Endodermal cell (in vitro differentiated cells): ENCODE data around the gene PRSS12. TPM values are rescaled to one million over a fixed set of nuclear protein-coding genes. Genes with fewer than 3 reads are reported as not detected.

Source experiments
- DNase-seq: peaks from one replicate; pipeline ENCODE4 v3.0.0-alpha.2; 2017
- H3K27ac ChIP-seq: 2 replicates; pipeline ENCODE4 v1.5.1; 2013; ENCODE audit warnings: mild to moderate bottlenecking, low read depth, low read length, moderate library complexity
- H3K27me3 ChIP-seq: 2 replicates; pipeline ENCODE4 v1.6.1; 2013; ENCODE audit warnings: mild to moderate bottlenecking, low read length, moderate library complexity; ENCODE audit not compliant: insufficient read depth, control insufficient read depth, poor library complexity, severe bottlenecking
- H3K36me3 ChIP-seq: 2 replicates; pipeline ENCODE4 v1.7.0; 2013; ENCODE audit warnings: mild to moderate bottlenecking, low read length, moderate library complexity; ENCODE audit not compliant: control insufficient read depth, insufficient read depth
- H3K4me1 ChIP-seq: one replicate; pipeline ENCODE4 v1.7.0; 2013; ENCODE audit warnings: low read length; ENCODE audit not compliant: control insufficient read depth, insufficient read depth
- H3K4me3 ChIP-seq: 2 replicates; pipeline ENCODE4 v1.5.1; 2013; ENCODE audit warnings: mild to moderate bottlenecking, low read length, moderate library complexity
- H3K9ac ChIP-seq: 2 replicates; pipeline ENCODE4 v1.6.1; 2013; ENCODE audit warnings: mild to moderate bottlenecking, low read length, moderate library complexity; ENCODE audit not compliant: poor library complexity, severe bottlenecking; ENCODE audit errors: extremely low read depth
- H3K9me3 ChIP-seq: 2 replicates; pipeline ENCODE4 v1.6.1; 2013; ENCODE audit warnings: mild to moderate bottlenecking, low read length, moderate library complexity; ENCODE audit not compliant: control insufficient read depth
- H3K27ac Mint-ChIP-seq: 2 replicates; pipeline ENCODE4 v1.8.0; 2020; ENCODE audit warnings: mixed read lengths
- H3K27me3 Mint-ChIP-seq: 2 replicates; pipeline ENCODE4 v1.8.0; 2021; ENCODE audit warnings: mild to moderate bottlenecking, mixed read lengths; ENCODE audit not compliant: insufficient read depth
- H3K36me3 Mint-ChIP-seq: 2 replicates; pipeline ENCODE4 v1.8.0; 2020; ENCODE audit warnings: low read depth, mixed read lengths
- H3K4me1 Mint-ChIP-seq: 2 replicates; pipeline ENCODE4 v1.8.0; 2020; ENCODE audit warnings: mixed read lengths
- H3K4me3 Mint-ChIP-seq: 2 replicates; pipeline ENCODE4 v1.8.0; 2020; ENCODE audit warnings: mild to moderate bottlenecking, moderate library complexity, mixed read lengths
- H3K9me3 Mint-ChIP-seq: 2 replicates; pipeline ENCODE4 v1.8.0; 2020; ENCODE audit warnings: mild to moderate bottlenecking, mixed read lengths
- WGBS, 2 experiments: methylation state at CpG; one replicate each; pipeline versions ENCODE4 v1.1.5 to v1.1.7; 2013; ENCODE audit warnings: missing lambda C conversion rate in 2 of 2, mixed read lengths in 1 of 2; ENCODE audit not compliant: insufficient coverage in 1 of 2, insufficient read length in 1 of 2; 5-methylcytosine and 5-hydroxymethylcytosine counted together
- total RNA-seq, 2 donors: library from RNA; stranded (reverse); fragmentation: NEBNext Ultra II Directional in 1 of 2; extraction: Animal tissue kit (Norgen Biotek cat#: 25700) in 1 of 2; gene quantifications; 2 replicates in 1 of 2; 3 replicates in 1 of 2; pipeline ENCODE4 v1.2.1, GENCODE V29; 2021
- TF ChIP-seq, protein P1 (sequence below): fragments of 200-600 bp; sonication (generic); conservative IDR thresholded peaks from 2 replicates; pipeline ENCODE4 v1.5.0; 2021; ENCODE audit warnings: antibody characterized with exemption, mild to moderate bottlenecking

Gene PRSS12
- total RNA-seq, 2 donors from 2014 or later = 4.1 to 5.3 TPM

DNA sequence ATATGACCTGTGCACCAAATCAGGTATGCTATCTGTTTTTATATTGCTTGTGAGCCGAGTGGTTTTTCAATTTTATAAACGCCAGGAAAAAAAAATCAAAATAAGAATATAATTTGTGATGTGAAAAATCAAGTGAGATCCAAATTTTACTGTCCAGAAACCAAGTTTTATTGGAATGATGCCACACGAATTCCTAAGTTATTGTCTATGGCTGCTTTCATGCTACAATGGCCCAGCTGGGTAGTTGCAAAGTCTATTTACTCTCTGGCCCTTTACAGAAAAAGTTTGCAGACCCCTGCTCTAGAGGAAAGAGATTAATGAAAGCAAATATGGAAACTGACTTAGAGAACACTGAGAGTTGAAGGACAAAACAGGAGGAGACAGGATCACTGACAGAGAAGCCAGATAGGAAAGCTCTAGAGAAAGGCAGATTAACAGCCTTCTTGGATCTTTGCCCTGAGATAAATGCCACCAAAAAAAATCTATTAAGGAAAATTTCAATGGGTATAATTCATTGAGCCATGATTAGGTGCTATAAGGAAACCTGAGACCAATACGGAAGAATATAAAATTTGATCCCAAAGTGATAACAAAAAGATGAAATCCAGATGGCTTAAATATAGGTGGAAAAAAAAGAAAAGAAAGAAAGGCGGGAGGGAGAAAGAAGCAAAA lies 29.8 kb downstream of the PRSS12 start:
- no peak for DNase-seq
- H3K9me3 ChIP-seq = no peaks in the 10 kb centered on the region
- H3K9me3 Mint-ChIP-seq = no peaks in the 10 kb centered on the region
- H3K27ac Mint-ChIP-seq = no peak overlapping the region
- 90 to 91% methylated on average over 5 of the region's 5 CpGs for WGBS, 2 experiments
- no peak overlapping the region for H3K4me3 ChIP-seq
- no peaks in the 10 kb centered on the region for H3K36me3 Mint-ChIP-seq
- no peak overlapping the region for H3K9ac ChIP-seq
- TF ChIP-seq, protein P1, sequence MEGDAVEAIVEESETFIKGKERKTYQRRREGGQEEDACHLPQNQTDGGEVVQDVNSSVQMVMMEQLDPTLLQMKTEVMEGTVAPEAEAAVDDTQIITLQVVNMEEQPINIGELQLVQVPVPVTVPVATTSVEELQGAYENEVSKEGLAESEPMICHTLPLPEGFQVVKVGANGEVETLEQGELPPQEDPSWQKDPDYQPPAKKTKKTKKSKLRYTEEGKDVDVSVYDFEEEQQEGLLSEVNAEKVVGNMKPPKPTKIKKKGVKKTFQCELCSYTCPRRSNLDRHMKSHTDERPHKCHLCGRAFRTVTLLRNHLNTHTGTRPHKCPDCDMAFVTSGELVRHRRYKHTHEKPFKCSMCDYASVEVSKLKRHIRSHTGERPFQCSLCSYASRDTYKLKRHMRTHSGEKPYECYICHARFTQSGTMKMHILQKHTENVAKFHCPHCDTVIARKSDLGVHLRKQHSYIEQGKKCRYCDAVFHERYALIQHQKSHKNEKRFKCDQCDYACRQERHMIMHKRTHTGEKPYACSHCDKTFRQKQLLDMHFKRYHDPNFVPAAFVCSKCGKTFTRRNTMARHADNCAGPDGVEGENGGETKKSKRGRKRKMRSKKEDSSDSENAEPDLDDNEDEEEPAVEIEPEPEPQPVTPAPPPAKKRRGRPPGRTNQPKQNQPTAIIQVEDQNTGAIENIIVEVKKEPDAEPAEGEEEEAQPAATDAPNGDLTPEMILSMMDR = no peak
- H3K4me3 Mint-ChIP-seq = no peak overlapping the region
- no peak overlapping the region for H3K27ac ChIP-seq
- H3K36me3 ChIP-seq = no peaks in the 10 kb centered on the region
- H3K4me1 Mint-ChIP-seq = peaks cover 10% of the 10 kb centered on the region
- H3K4me1 ChIP-seq = no peaks in the 10 kb centered on the region
- no peaks in the 10 kb centered on the region for H3K27me3 ChIP-seq
- H3K27me3 Mint-ChIP-seq = no peaks in the 10 kb centered on the region

DNA sequence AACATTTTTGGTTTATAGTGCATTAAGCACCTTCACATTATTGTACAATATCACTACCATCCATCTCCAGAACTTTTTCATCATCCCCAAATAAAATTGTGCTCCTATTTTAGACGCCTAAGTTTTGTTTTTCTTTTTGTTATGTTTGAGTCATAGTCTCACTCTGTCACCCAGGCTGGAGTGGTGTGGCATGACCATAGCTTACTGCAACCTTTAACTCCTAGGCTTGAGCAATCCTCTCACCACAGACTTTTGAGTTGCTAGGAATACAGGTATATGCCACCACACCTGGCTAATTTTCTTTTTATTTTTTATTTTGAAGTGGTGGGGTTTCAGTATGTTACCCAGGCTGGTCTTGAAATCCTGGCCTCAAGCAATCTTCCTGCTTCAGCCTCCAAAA lies 33.9 kb downstream of the PRSS12 start:
- Mint-ChIP-seq H3K27me3 (no peaks in the 10 kb centered on the region), H3K36me3 (no peaks in the 10 kb centered on the region), H3K9me3 (no peaks in the 10 kb centered on the region), H3K27ac (no peak overlapping the region), H3K4me1 (peaks cover 7% of the 10 kb centered on the region), H3K4me3 (no peak overlapping the region)
- Histone ChIP-seq H3K9me3 (no peaks in the 10 kb centered on the region), H3K27me3 (no peaks in the 10 kb centered on the region), H3K4me1 (no peaks in the 10 kb centered on the region), H3K9ac (no peak overlapping the region), H3K4me3 (no peak overlapping the region), H3K27ac (no peak overlapping the region), H3K36me3 (no peaks in the 10 kb centered on the region)
- no peak for DNase-seq
- WGBS, 2 experiments = 100% methylated on average over 1 of the region's 1 CpG; no CpG with 5 or more reads in 1 of the 2 experiments
- TF ChIP-seq, protein P1 = no peak

DNA sequence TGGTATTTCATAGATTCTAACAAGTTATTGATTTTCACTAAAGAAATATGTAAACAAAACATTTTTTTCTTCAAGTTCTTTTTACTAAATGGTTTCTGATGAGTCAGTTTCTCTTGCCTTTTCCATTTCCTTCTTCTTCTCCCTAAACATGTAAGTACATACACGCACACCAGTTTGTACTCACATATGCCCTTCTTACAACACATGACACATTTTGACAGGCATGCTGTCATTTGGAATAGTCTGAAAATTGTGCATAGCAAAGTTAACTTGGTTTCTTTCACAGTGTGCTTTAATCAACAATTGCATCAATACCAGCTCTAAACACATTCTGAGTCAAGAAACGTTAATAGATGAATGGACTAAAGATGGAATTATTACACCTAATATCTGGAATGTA lies 35.1 kb downstream of the PRSS12 start:
- Histone ChIP-seq H3K36me3 (no peaks in the 10 kb centered on the region), H3K4me1 (no peaks in the 10 kb centered on the region), H3K9me3 (no peaks in the 10 kb centered on the region), H3K27ac (no peak overlapping the region), H3K27me3 (no peaks in the 10 kb centered on the region), H3K9ac (no peak overlapping the region), H3K4me3 (no peak overlapping the region)
- 86% methylated on average over 1 of the region's 2 CpGs; no CpG with 5 or more reads in 1 of the 2 experiments for whole genome bisulfite sequencing, 2 experiments
- Mint-ChIP-seq H3K4me1 (peaks cover under 1% of the 10 kb centered on the region), H3K27me3 (no peaks in the 10 kb centered on the region), H3K36me3 (no peaks in the 10 kb centered on the region), H3K9me3 (no peaks in the 10 kb centered on the region), H3K4me3 (no peak overlapping the region), H3K27ac (no peak overlapping the region)
- TF ChIP-seq, protein P1 = no peak
- DNase-seq = no peak
